ENCODE measurements around the gene RIPPLY3. TPM values are rescaled to one million over a fixed set of nuclear protein-coding genes. Genes with fewer than 3 reads are reported as not detected.

RIPPLY3 gene
- total and polyA plus RNA-seq, 2 of the 13 experiments (the other 11 are each of a cell fraction or from before 2014, with no cell fraction given), result 0.09 to 2.9 TPM

- H3K9ac ChIP-seq (ENCODE audit: insufficient read depth, low read depth, low read length), result no peak overlapping the region
- ChIA-PET CTCF (ENCODE audit: low intra/inter-chr PET ratio, low total read pairs) (no interaction called here), POLR2A (interaction anchor here (1.1 to 4.0 kb wide), 2 partner anchors 18 to 26 kb away, joined by 3 to 21 read pairs; no protein-coding TSS in a partner anchor)
- DNase-seq (ENCODE audit: low spot score), result no peak
- TF ChIP-seq NFE2 (CRISPR knock-in tag; IDR thresholded peaks at IDR 0.05) (peak; percentile 45; the same call in 1 of the 2 replicates), THAP11 (CRISPR knock-in tag; IDR thresholded peaks at IDR 0.05) (0 out of 2 replicates have a peak, but pooled peaks have one; percentile 11), ZNF614 (CRISPR knock-in tag; IDR thresholded peaks at IDR 0.05; ENCODE audit: borderline replicate concordance) (no peak), AGO2 (optimal IDR thresholded peaks at IDR 0.05; ENCODE audit: low read depth, low read length) (no peak)
- no peak overlapping the region for H3K4me2 ChIP-seq (ENCODE audit: low read depth, low read length)
- intact Hi-C loops (cut with micrococcal nuclease; ENCODE audit: unreplicated experiment), result no loop called here
- no peak overlapping the region for H2AFZ ChIP-seq (ENCODE audit: low read length)
- in situ Hi-C loops (cut with HindIII; ENCODE audit: extremely low pct_ligation_motif_present, low pct_unique_long_range_greater_than_20kb), result no loop called here
- peaks cover 3 to 17% of the 10 kb centered on the region in 2 experiments for H3K36me3 ChIP-seq (replicated peaks in 1 of 2; ENCODE audit: control insufficient read depth in 1 of 2, insufficient read depth in 2 of 2, low read length in 2 of 2)
- no peaks in the 10 kb centered on the region for H4K20me1 ChIP-seq (ENCODE audit: insufficient read depth, low read length)
- no peaks in the 10 kb centered on the region for H3K9me3 ChIP-seq (ENCODE audit: low read length)
- no peak overlapping the region for H3K27ac ChIP-seq (ENCODE audit: extremely low read length, insufficient read depth, low read length)
- WGBS (ENCODE audit: low lambda C conversion rate), result 93% methylated on average over 4 of the region's 4 CpGs
- H3K4me1 ChIP-seq (ENCODE audit: insufficient read depth, low read length), result peaks cover 25% of the 10 kb centered on the region
- peaks cover 9% of the 10 kb centered on the region for H3K79me2 ChIP-seq (ENCODE audit: insufficient read depth, low read length)
- no peak overlapping the region for H3K4me3 ChIP-seq (replicated peaks in 1 of 3; ENCODE audit: insufficient read depth in 1 of 3, low read depth in 2 of 3, low read length in 3 of 3)
- ATAC-seq, result no peak
- H3K27me3 ChIP-seq (ENCODE audit: control insufficient read depth in 1 of 2, insufficient read depth in 2 of 2, low read length in 2 of 2), result no peaks in the 10 kb centered on the region
- BruUV-seq (replicated peaks), result no TSS peak
- FAIRE-seq, result no peak
Observed at GRCh38 chr21:36964398-36964797, 42.1 kb upstream of the RIPPLY3 start.

- in situ Hi-C loops (cut with HindIII; ENCODE audit: extremely low pct_ligation_motif_present, low pct_unique_long_range_greater_than_20kb), result no loop called here
- Histone ChIP-seq H3K4me2 (ENCODE audit: low read depth, low read length) (peak overlapping the region; percentile 85), H3K4me1 (ENCODE audit: insufficient read depth, low read length) (peaks cover 25% of the 10 kb centered on the region), H3K27ac (ENCODE audit: extremely low read length, insufficient read depth, low read length) (peak overlapping the region; percentile 77), H3K79me2 (ENCODE audit: insufficient read depth, low read length) (peaks cover 9% of the 10 kb centered on the region), H3K4me3 (replicated peaks in 1 of 3; ENCODE audit: insufficient read depth in 1 of 3, low read depth in 2 of 3, low read length in 3 of 3) (peak overlapping the region; percentile 83 to 88 (median 83)), H2AFZ (ENCODE audit: low read length) (no peak overlapping the region), H3K9ac (ENCODE audit: insufficient read depth, low read depth, low read length) (peak overlapping the region; percentile 89), H4K20me1 (ENCODE audit: insufficient read depth, low read length) (no peaks in the 10 kb centered on the region), H3K9me3 (ENCODE audit: low read length) (no peaks in the 10 kb centered on the region), H3K27me3 (ENCODE audit: control insufficient read depth in 1 of 2, insufficient read depth in 2 of 2, low read length in 2 of 2) (no peaks in the 10 kb centered on the region), H3K36me3 (replicated peaks in 1 of 2; ENCODE audit: control insufficient read depth in 1 of 2, insufficient read depth in 2 of 2, low read length in 2 of 2) (peaks cover 3 to 13% of the 10 kb centered on the region in 2 experiments)
- intact Hi-C loops (cut with micrococcal nuclease; ENCODE audit: unreplicated experiment), result no loop called here
- WGBS (ENCODE audit: low lambda C conversion rate), result 45% methylated on average over 8 of the region's 8 CpGs
- no peak for FAIRE-seq
- ATAC-seq, result no peak
- DNase-seq (ENCODE audit: low spot score), result no peak
- POLR2A ChIA-PET, result interaction anchor here (1.1 to 4.0 kb wide), 4 partner anchors 18 to 107 kb away, joined by 3 to 21 read pairs (median 8); partner anchors contain the start of genes PIGP and TTC3
- CTCF ChIA-PET (ENCODE audit: low intra/inter-chr PET ratio, low total read pairs), result no interaction called here
- TF ChIP-seq E2F2 (CRISPR knock-in tag; IDR thresholded peaks at IDR 0.05; ENCODE audit: borderline replicate concordance) (no peak), ZNF607 (CRISPR knock-in tag; IDR thresholded peaks at IDR 0.05; ENCODE audit: borderline replicate concordance) (no peak), THAP11 (CRISPR knock-in tag; IDR thresholded peaks at IDR 0.05) (0 out of 2 replicates have a peak, but pooled peaks have one; percentile 4), CEBPG (CRISPR knock-in tag; IDR thresholded peaks at IDR 0.05) (peak; percentile 79), ZBTB21 (CRISPR knock-in tag; IDR thresholded peaks at IDR 0.05) (no peak), ATF4 (CRISPR knock-in tag; IDR thresholded peaks at IDR 0.05) (peak in 1 of 2 experiments; percentile 86; a peak in 2 of 4 replicates), CEBPB (IDR thresholded peaks at IDR 0.05; ENCODE audit: borderline replicate concordance, low read depth, low read length) (peak; percentile 56; the same call in 1 of the 2 replicates), ZNF691 (CRISPR knock-in tag; IDR thresholded peaks at IDR 0.05; ENCODE audit: borderline replicate concordance, low read depth) (no peak), GFI1 (CRISPR knock-in tag; IDR thresholded peaks at IDR 0.05; ENCODE audit: borderline replicate concordance) (0 out of 2 replicates have a peak, but pooled peaks have one; percentile 6), ATF7-NPFF (CRISPR knock-in tag; IDR thresholded peaks at IDR 0.05; ENCODE audit: low read depth) (0 out of 2 replicates have a peak, but pooled peaks have one; percentile 12)
- BruUV-seq (replicated peaks), result TSS peak; percentile 73
Observed at GRCh38 chr21:36964827-36965719, 41.4 kb upstream of the RIPPLY3 start.

All from HepG2 (cell line).